A549 (cell line): ENCODE results near the gene MOSMO. TPM values are rescaled to one million over a fixed set of nuclear protein-coding genes. Genes with fewer than 3 reads are reported as not detected.

Source experiments
- ATAC-seq, 2 experiments: fragments of 200-7000 bp in 1 of 2; fragments of >200 bp in 1 of 2; cut with Nextera tagmentation in 1 of 2; cut with Tn5 transposase in 1 of 2; 3 replicates each; pipeline versions ENCODE4 v1.8.0 to v1.9.1; 2018 to 2020; ENCODE audit warnings: mild to moderate bottlenecking in 1 of 2, moderate library complexity in 1 of 2
- CTCF ChIA-PET: fragments of 300-600 bp; sonication (Branson Sonifier 250); formaldehyde crosslinking; extraction: SDS; loops from one replicate; lab custom pipeline; 2021; ENCODE audit warnings: antibody characterized with exemption, inconsistent platforms; lab: Yijun Ruan, JAX
- POLR2A ChIA-PET: fragments of 350-600 bp; formaldehyde crosslinking; extraction: SDS; loops from one replicate; lab custom pipeline; 2021; ENCODE audit warnings: antibody characterized with exemption, inconsistent platforms; lab: Yijun Ruan, JAX
- DNase-seq, 2 experiments: peaks; one replicate each; pipeline versions ENCODE4 v3.0.0 to v3.0.0-alpha.2; 2011 to 2016; ENCODE audit warnings: low read depth in 1 of 2, low spot score in 1 of 2
- FAIRE-seq: peaks from 2 replicates; lab custom pipeline; 2011; peaks lifted over from hg19 to GRCh38; lab: Jason Lieb, UNC
- H3K27ac ChIP-seq, 2 experiments: fragments of >200 bp; sonication (Bioruptor Twin); formaldehyde crosslinking; 3 replicates each; pipeline ENCODE4 v1.5.1; 2016 to 2017
- H3K4me1 ChIP-seq: fragments of >200 bp; sonication (Bioruptor Twin); formaldehyde crosslinking; 3 replicates; pipeline ENCODE4 v1.6.1; 2016
- H3K4me2 ChIP-seq: fragments of >200 bp; sonication (Bioruptor Twin); formaldehyde crosslinking; 3 replicates; pipeline ENCODE4 v1.6.1; 2016
- H3K4me3 ChIP-seq: fragments of >200 bp; sonication (Bioruptor Twin); formaldehyde crosslinking; 3 replicates; pipeline ENCODE4 v1.5.1; 2016
- H3K9me3 ChIP-seq: fragments of >200 bp; sonication (Bioruptor Twin); formaldehyde crosslinking; 3 replicates; pipeline ENCODE4 v1.6.1; 2016
- CBX8 ChIP-seq: fragments of 200-600 bp; sonication (generic); IDR thresholded peaks from 2 replicates; pipeline ENCODE4 v1.6.1; 2016
- CHD2 ChIP-seq: fragments of 150-350 bp; IDR thresholded peaks from 2 replicates; pipeline ENCODE4 v1.6.1; 2014; ENCODE audit warnings: low read length; ENCODE audit not compliant: partially characterized antibody
- CTCF ChIP-seq: fragments of >200 bp; sonication (Bioruptor Twin); formaldehyde crosslinking; IDR thresholded peaks from 3 replicates; pipeline ENCODE4 v1.5.1; 2016
- ELK1 ChIP-seq: fragments of 150-350 bp; IDR thresholded peaks from 2 replicates; pipeline ENCODE4 v1.6.1; 2014; ENCODE audit warnings: low read depth, mild to moderate bottlenecking, low read length
- FOSB ChIP-seq: fragments of 250-450 bp; sonication (Bioruptor Pico); IDR thresholded peaks from 2 replicates; pipeline ENCODE4 v1.5.0; 2020; ENCODE audit warnings: mild to moderate bottlenecking, moderate library complexity
- FOSL2 ChIP-seq, 2 experiments: fragments of 450-650 bp in 1 of 2; fragments of >200 bp in 1 of 2; sonication (Bioruptor Twin) in 1 of 2; formaldehyde crosslinking; IDR thresholded peaks; 2 replicates each; pipeline versions ENCODE4 v1.5.0 to v1.6.1; 2016 to 2020; ENCODE audit warnings: mild to moderate bottlenecking in 1 of 2, moderate library complexity in 1 of 2
- HDAC2 ChIP-seq: fragments of 200-600 bp; sonication (generic); IDR thresholded peaks from 2 replicates; pipeline ENCODE4 v1.6.1; 2016
- HEYL ChIP-seq: fragments of 250-450 bp; sonication (Bioruptor Pico); IDR thresholded peaks from 2 replicates; pipeline ENCODE4 v1.8.0; 2021; ENCODE audit warnings: mild to moderate bottlenecking, moderate library complexity
- HOXA7 ChIP-seq: fragments of 250-450 bp; sonication (Bioruptor Pico); IDR thresholded peaks from 2 replicates; pipeline ENCODE4 v1.5.0; 2020; ENCODE audit warnings: mild to moderate bottlenecking, moderate library complexity
- HOXB13 ChIP-seq: fragments of 250-450 bp; sonication (Bioruptor Pico); IDR thresholded peaks from 2 replicates; pipeline ENCODE4 v1.5.0; 2020; ENCODE audit warnings: low read depth, mild to moderate bottlenecking, moderate library complexity
- JUN ChIP-seq, 2 experiments: fragments of >200 bp; sonication (Bioruptor Twin); formaldehyde crosslinking; IDR thresholded peaks; 2 replicates in 1 of 2; 3 replicates in 1 of 2; pipeline ENCODE4 v1.6.1; 2016 to 2017
- KDM1A ChIP-seq: fragments of 200-600 bp; sonication (generic); IDR thresholded peaks from 2 replicates; pipeline ENCODE4 v1.6.1; 2016; ENCODE audit warnings: low read depth, mild to moderate bottlenecking
- MYC ChIP-seq: IDR thresholded peaks from 2 replicates; pipeline ENCODE4 v1.6.1; 2012; ENCODE audit warnings: mild to moderate bottlenecking, inconsistent platforms, low read length, improper control_type of control experiment, borderline replicate concordance
- RAD21 ChIP-seq, 2 experiments: fragments of >200 bp in 1 of 2; sonication (Bioruptor Twin) in 1 of 2; formaldehyde crosslinking in 1 of 2; IDR thresholded peaks in 1 of 2; conservative IDR thresholded peaks in 1 of 2; 2 replicates in 1 of 2; 3 replicates in 1 of 2; pipeline ENCODE4 v1.6.1; 2012 to 2018; ENCODE audit warnings: inconsistent platforms in 1 of 2
- SMC3 ChIP-seq: fragments of >200 bp; sonication (Bioruptor Twin); formaldehyde crosslinking; IDR thresholded peaks from 3 replicates; pipeline ENCODE4 v1.6.1; 2018; ENCODE audit warnings: inconsistent platforms
- SREBF2 ChIP-seq: fragments of 450-650 bp; IDR thresholded peaks from 2 replicates; pipeline ENCODE4 v1.6.1; 2014; ENCODE audit warnings: mild to moderate bottlenecking, moderate library complexity
- TP53 ChIP-seq: fragments of 250-450 bp; sonication (Bioruptor Pico); IDR thresholded peaks from 2 replicates; pipeline ENCODE4 v1.5.0; 2021; ENCODE audit warnings: mild to moderate bottlenecking, moderate library complexity
- ZFP36 ChIP-seq: fragments of 450-650 bp; IDR thresholded peaks from 2 replicates; pipeline ENCODE4 v1.6.1; 2014; ENCODE audit warnings: borderline replicate concordance; ENCODE audit not compliant: partially characterized antibody
- WGBS: methylation state at CpG from one replicate; pipeline ENCODE4 v1.1.6; 2017; ENCODE audit errors: missing lambda C conversion rate; 5-methylcytosine and 5-hydroxymethylcytosine counted together
- polyA plus RNA-seq, 4 experiments: library from polyadenylated mRNA; depleted of rRNA in 3 of 4; stranded (reverse); fragments of >200 nt; fragmentation: RNase III in 1 of 4; extraction: RNeasy Plus Mini Kit Qiagen cat#74134 plus additional on column Dnase treatment in 1 of 4; gene quantifications; 2 replicates in 3 of 4; 3 replicates in 1 of 4; pipeline ENCODE4 v1.2.3, GENCODE V29; 2011 to 2017

The MOSMO gene
- polyA plus RNA-seq, 2 of the 4 experiments (the other 2 are of a cell fraction), result 9.7 to 14.4 TPM

GRCh38 chr16:22117609-22118008, 109.7 kb downstream of the MOSMO start (continued):
- TF ChIP-seq ELK1, result no peak
- no peak for TF ChIP-seq TP53 (CRISPR knock-in tag)
- TF ChIP-seq FOSB, result no peak
- TF ChIP-seq MYC, result no peak
- TF ChIP-seq CTCF, result no peak
- TF ChIP-seq CBX8, result no peak
- no peak for TF ChIP-seq SREBF2
- TF ChIP-seq JUN (IDR thresholded peaks at IDR 0.05), result no peak
- no peak for TF ChIP-seq HOXA7 (CRISPR knock-in tag)

- FAIRE-seq, result no peak
- Histone ChIP-seq H3K4me3 (no peak overlapping the region), H3K9me3 (no peaks in the 10 kb centered on the region), H3K4me2 (no peak overlapping the region), H3K4me1 (no peaks in the 10 kb centered on the region), H3K27ac (no peak overlapping the region)
- CTCF ChIA-PET, result interaction anchor here (1.0 to 1.2 kb wide), 2 partner anchors 10 to 120 kb away, joined by 3 read pairs; no protein-coding TSS in a partner anchor
- WGBS, result 59% methylated on average over 3 of the region's 3 CpGs
- POLR2A ChIA-PET, result no interaction called here
- TF ChIP-seq SMC3 (no peak), ZFP36 (no peak), HDAC2 (no peak), CHD2 (no peak), HEYL (CRISPR knock-in tag) (no peak), HOXB13 (CRISPR knock-in tag) (no peak)
- no peak for DNase-seq
- no peak for ATAC-seq
Observed at GRCh38 chr16:22120440-22120839, 112.5 kb downstream of the MOSMO start.

GRCh38 chr16:22122239-22122638, 114.3 kb downstream of the MOSMO start:
- ChIA-PET POLR2A (no interaction called here), CTCF (no interaction called here)
- H3K4me1 ChIP-seq, result no peaks in the 10 kb centered on the region
- DNase-seq, result no peak
- no peak overlapping the region for H3K4me3 ChIP-seq
- H3K9me3 ChIP-seq, result no peaks in the 10 kb centered on the region
- FAIRE-seq, result no peak
- H3K4me2 ChIP-seq, result no peak overlapping the region
- no peak for ATAC-seq
- H3K27ac ChIP-seq, result no peak overlapping the region
- TF ChIP-seq FOSL2 (IDR thresholded peaks at IDR 0.05) (no peak), FOSL2 (CRISPR knock-in tag; IDR thresholded peaks at IDR 0.05) (no peak)

GRCh38 chr16:22123146-22123545, 115.2 kb downstream of the MOSMO start:
- CTCF ChIA-PET, result interaction anchor here (0.6 kb wide), 1 partner anchor 123 kb away, joined by 3 read pairs; no protein-coding TSS in a partner anchor
- peak; percentile 21 to 31 for DNase-seq
- FAIRE-seq, result no peak

More at GRCh38 chr16:22123146-22123545, 115.2 kb downstream of the MOSMO start:
- POLR2A ChIA-PET, result no interaction called here
- Histone ChIP-seq H3K4me3 (no peak overlapping the region), H3K4me2 (no peak overlapping the region), H3K27ac (no peak overlapping the region)
- TF ChIP-seq KDM1A (no peak), RAD21 (conservative IDR thresholded peaks at IDR 0.05 in 1 of 2, IDR thresholded peaks at IDR 0.05 in 1 of 2) (0 out of 5 replicates have a peak, but pooled peaks of 1 of the 2 experiments have one; percentile 15)
- TF ChIP-seq, all 56 proteins: peak for 1
- Histone ChIP-seq H3K9me3 (0 out of 3 replicates have a peak, but pooled peaks cover under 1% of the 10 kb centered on the region), H3K4me1 (no peaks in the 10 kb centered on the region)
- peak; percentile 67 to 82; a peak in 3 of 6 replicates for ATAC-seq
- 27% methylated on average over 3 of the region's 3 CpGs for WGBS
